B cell (primary cell): ENCODE measurements around the gene H19. TPM values are rescaled to one million over a fixed set of nuclear protein-coding genes. Genes with fewer than 3 reads are reported as not detected.

ENCODE experiments used
- ATAC-seq: fragments of 200-7000 bp; cut with Tn5 transposase; one replicate; pipeline ENCODE4 v1.10.0; 2021; ENCODE audit warnings: low read depth, mild to moderate bottlenecking, moderate number of reproducible peaks, moderate library complexity
- CTCF ChIA-PET: fragments of 350-600 bp; sonication (Branson Sonifier 250); formaldehyde crosslinking; loops from one replicate; lab custom pipeline; 2021; ENCODE audit warnings: antibody characterized with exemption, inconsistent platforms; lab: Charles Lee
- POLR2A ChIA-PET: fragments of 350-600 bp; sonication (Branson Sonifier 250); formaldehyde crosslinking; loops from one replicate; lab custom pipeline; 2021; ENCODE audit warnings: antibody characterized with exemption; lab: Charles Lee
- DNase-seq: peaks from one replicate; pipeline ENCODE4 v3.0.0; 2013
- H2AFZ ChIP-seq: 2 replicates; pipeline ENCODE4 v1.6.1; 2012; ENCODE audit warnings: mild to moderate bottlenecking, low read depth, low read length; ENCODE audit not compliant: insufficient read depth, poor library complexity, severe bottlenecking
- H3K27ac ChIP-seq, 2 donors: 1 replicate in 1 of 2; 2 replicates in 1 of 2; pipeline ENCODE4 v1.5.1; 2012 to 2013; ENCODE audit warnings: low read length in 2 of 2, mild to moderate bottlenecking in 2 of 2, moderate library complexity in 1 of 2
- H3K27me3 ChIP-seq, 4 experiments: fragments of 200-600 bp in 1 of 4; sonication (generic) in 1 of 4; replicated peaks in 1 of 4; 1 replicate in 2 of 4; 2 replicates in 2 of 4; pipeline versions ENCODE4 v1.6.1 to v1.7.0; 2013 to 2016; ENCODE audit warnings: low read length in 3 of 4, mild to moderate bottlenecking in 2 of 4, mixed read lengths in 1 of 4, moderate library complexity in 1 of 4; ENCODE audit not compliant: insufficient read depth in 4 of 4, control insufficient read depth in 3 of 4; ENCODE audit errors: control extremely low read depth in 1 of 4
- H3K36me3 ChIP-seq, 2 experiments: replicated peaks in 1 of 2; 1 replicate in 1 of 2; 2 replicates in 1 of 2; pipeline versions ENCODE4 v1.6.1 to v1.7.1; 2013; ENCODE audit warnings: low read length in 1 of 2; ENCODE audit not compliant: insufficient read depth in 2 of 2, control insufficient read depth in 1 of 2; ENCODE audit errors: control extremely low read depth in 1 of 2, extremely low read depth in 1 of 2
- H3K4me1 ChIP-seq, 2 donors: fragments of 200-600 bp in 1 of 2; sonication (generic) in 1 of 2; 1 replicate in 1 of 2; 2 replicates in 1 of 2; pipeline versions ENCODE4 v1.5.1 to v1.6.1; 2013 to 2017; ENCODE audit warnings: low read length in 2 of 2; ENCODE audit not compliant: control insufficient read depth in 2 of 2, insufficient read depth in 2 of 2
- H3K4me2 ChIP-seq: replicated peaks from 2 replicates; pipeline ENCODE3; 2012; ENCODE audit warnings: mild to moderate bottlenecking, low read depth, low read length; ENCODE audit not compliant: poor library complexity, severe bottlenecking
- H3K4me3 ChIP-seq, 5 experiments: fragments of 200-600 bp in 1 of 5; sonication (generic) in 1 of 5; 1 replicate in 3 of 5; 2 replicates in 2 of 5; pipeline versions ENCODE4 v1.5.1 to v1.7.0; 2011 to 2016; ENCODE audit warnings: low read length in 4 of 5, mild to moderate bottlenecking in 4 of 5, low read depth in 2 of 5, control low read depth in 1 of 5, moderate library complexity in 1 of 5; ENCODE audit not compliant: insufficient read depth in 1 of 5; ENCODE audit errors: control extremely low read depth in 1 of 5, extremely low read depth in 1 of 5
- H3K79me2 ChIP-seq: fragments of 200-600 bp; sonication (generic); one replicate; pipeline ENCODE4 v1.6.0; 2016; ENCODE audit warnings: low read length; ENCODE audit not compliant: control insufficient read depth, insufficient read depth
- H3K9ac ChIP-seq: fragments of 200-600 bp; sonication (generic); 2 replicates; pipeline ENCODE4 v1.6.1; 2017; ENCODE audit warnings: mild to moderate bottlenecking, low read length, moderate library complexity
- H3K9me3 ChIP-seq, 3 donors: one replicate each; pipeline versions ENCODE4 v1.6.1 to v1.7.1; 2013; ENCODE audit warnings: low read length in 2 of 3; ENCODE audit not compliant: control insufficient read depth in 2 of 3, insufficient read depth in 1 of 3; ENCODE audit errors: control extremely low read depth in 1 of 3
- H4K20me1 ChIP-seq: 2 replicates; pipeline ENCODE4 v1.6.0; 2012; ENCODE audit warnings: mild to moderate bottlenecking, low read length; ENCODE audit not compliant: insufficient read depth, control insufficient read depth, poor library complexity, severe bottlenecking
- H3K27ac Mint-ChIP-seq: one replicate; pipeline ENCODE4 v1.8.0; 2021; ENCODE audit warnings: mixed read lengths
- H3K27me3 Mint-ChIP-seq: one replicate; pipeline ENCODE4 v1.8.0; 2021; ENCODE audit warnings: mixed read lengths
- H3K4me1 Mint-ChIP-seq: one replicate; pipeline ENCODE4 v1.8.0; 2021; ENCODE audit warnings: mixed read lengths
- H3K4me3 Mint-ChIP-seq: one replicate; pipeline ENCODE4 v1.8.0; 2021; ENCODE audit warnings: mixed read lengths
- H3K9me3 Mint-ChIP-seq: one replicate; pipeline ENCODE4 v1.8.0; 2022; ENCODE audit warnings: mixed read lengths; ENCODE audit not compliant: insufficient read depth
- CTCF ChIP-seq: fragments of 200-600 bp; IDR thresholded peaks from one replicate; pipeline ENCODE4 v1.8.0; 2022; ENCODE audit warnings: antibody characterized with exemption, mild to moderate bottlenecking
- EZH2 ChIP-seq: IDR thresholded peaks from 2 replicates; pipeline ENCODE4 v1.6.1; 2012; ENCODE audit warnings: borderline replicate concordance, low read depth, mild to moderate bottlenecking, moderate library complexity, low read length; ENCODE audit not compliant: insufficient read depth, poor library complexity, severe bottlenecking
- WGBS: methylation state at CpG from one replicate; pipeline ENCODE4 v1.1.5; 2013; ENCODE audit warnings: missing lambda C conversion rate; ENCODE audit not compliant: insufficient coverage; 5-methylcytosine and 5-hydroxymethylcytosine counted together
- intact Hi-C: fragments of 100-400 bp; cut with micrococcal nuclease; formaldehyde crosslinking; loops from one replicate; pipeline ENCODE4 v1.10.0; 2022
- polyA plus RNA-seq: library from polyadenylated mRNA; depleted of rRNA; stranded (reverse); fragments of >200 nt; gene quantifications from 2 replicates; pipeline ENCODE4 v1.2.3, GENCODE V29; 2012
- total RNA-seq, 2 donors: library from RNA; stranded (reverse); fragments of 120-200 nt in 1 of 2; gene quantifications; 1 replicate in 1 of 2; 2 replicates in 1 of 2; pipeline versions ENCODE4 v1.2.3 to v1.2.4, GENCODE V29; 2013 to 2022

Gene H19
- total and polyA plus RNA-seq, 2 donors (not counting 1 experiment from before 2014, with no cell fraction given) = not detected

DNA sequence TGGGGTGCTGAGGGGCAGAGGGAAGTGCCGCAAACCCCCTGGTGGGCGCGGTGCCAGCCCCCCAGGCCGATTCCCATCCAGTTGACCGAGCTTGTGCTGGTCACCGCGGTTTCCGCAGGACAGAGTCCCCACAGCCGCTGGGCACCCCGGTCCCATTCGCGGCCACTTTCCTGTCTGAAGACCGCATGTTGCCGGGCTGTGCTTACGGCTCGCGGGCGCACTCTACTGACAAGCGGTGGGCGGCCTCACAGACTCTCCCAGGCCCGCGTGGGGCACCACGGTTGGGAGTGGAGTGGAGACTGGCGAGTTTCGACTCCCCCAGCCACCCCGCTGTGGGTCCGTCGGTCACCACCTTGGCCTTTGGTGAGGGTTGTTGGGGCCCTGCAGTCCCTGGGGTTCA, 648 bp upstream of the H19 start:
- intact Hi-C loops = no loop called here
- Histone ChIP-seq H3K79me2 (no peaks in the 10 kb centered on the region), H3K4me3 (no peak overlapping the region), H3K4me1 (no peaks in the 10 kb centered on the region), H3K9me3 (no peaks in the 10 kb centered on the region), H2AFZ (no peak overlapping the region), H3K9ac (no peak overlapping the region), H3K36me3 (no peaks in the 10 kb centered on the region), H3K4me2 (no peak overlapping the region), H4K20me1 (no peaks in the 10 kb centered on the region), H3K27me3 (no peaks in the 10 kb centered on the region), H3K27ac (no peak overlapping the region)
- DNase-seq (no peak), ATAC-seq (no peak)
- no peaks in the 10 kb centered on the region for H3K9me3 Mint-ChIP-seq
- ChIA-PET CTCF (interaction anchor here (0.7 to 1.3 kb wide), 2 partner anchors 99 to 116 kb away, joined by 3 read pairs; no protein-coding TSS in a partner anchor), POLR2A (no interaction called here)
- no peak overlapping the region for H3K4me3 Mint-ChIP-seq
- H3K4me1 Mint-ChIP-seq = no peaks in the 10 kb centered on the region
- no CpG with 5 or more reads among the region's 28 CpGs for WGBS
- no peaks in the 10 kb centered on the region for H3K27me3 Mint-ChIP-seq
- H3K27ac Mint-ChIP-seq = no peak overlapping the region
- TF ChIP-seq CTCF (no peak), EZH2 (no peak)

GRCh38 chr11:1994121-1994520, 3.5 kb downstream of the H19 start:
- H3K36me3 ChIP-seq = no peaks in the 10 kb centered on the region
- no peak overlapping the region for H3K4me3 ChIP-seq
- Mint-ChIP-seq H3K4me1 (no peaks in the 10 kb centered on the region), H3K27me3 (no peaks in the 10 kb centered on the region), H3K4me3 (no peak overlapping the region), H3K27ac (no peak overlapping the region), H3K9me3 (no peaks in the 10 kb centered on the region)
- TF ChIP-seq EZH2 (no peak), CTCF (no peak)
- H3K9ac ChIP-seq = no peak overlapping the region
- no peak overlapping the region for H3K27ac ChIP-seq
- DNase-seq = no peak
- WGBS = no CpG with 5 or more reads among the region's 13 CpGs
- H2AFZ ChIP-seq = no peak overlapping the region
- H3K27me3 ChIP-seq = no peaks in the 10 kb centered on the region
- CTCF ChIA-PET = no interaction called here
- no peak for ATAC-seq
- no peaks in the 10 kb centered on the region for H4K20me1 ChIP-seq
- H3K4me2 ChIP-seq = no peak overlapping the region
- H3K9me3 ChIP-seq = no peaks in the 10 kb centered on the region
- H3K79me2 ChIP-seq = no peaks in the 10 kb centered on the region
- no peaks in the 10 kb centered on the region for H3K4me1 ChIP-seq
- POLR2A ChIA-PET = no interaction called here
- intact Hi-C loops = no loop called here
